Measurements from ENCODE around the gene COL11A1. TPM values are rescaled to one million over a fixed set of nuclear protein-coding genes. Genes with fewer than 3 reads are reported as not detected.

COL11A1 gene
- total RNA-seq, 4 donors from 2014 or later = 0.16 TPM; not detected in 3

DNA sequence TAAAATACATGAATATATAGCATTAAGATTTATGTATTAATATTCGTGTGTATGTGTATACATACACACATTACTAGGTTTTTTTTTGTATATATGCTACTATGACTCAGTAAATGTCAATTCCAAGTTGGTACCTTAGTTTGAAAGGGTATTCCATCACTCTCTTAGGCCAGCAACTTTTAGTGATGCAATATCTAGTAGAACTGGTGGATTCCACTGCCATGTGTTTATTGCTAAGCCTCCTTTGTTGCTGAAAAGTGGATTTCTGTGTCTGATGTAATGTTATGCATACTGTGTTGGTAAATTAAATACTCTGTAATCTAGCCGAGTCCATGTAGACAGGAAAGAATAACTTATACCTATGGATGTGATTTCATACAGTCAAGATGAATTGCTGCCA lies 16.9 kb upstream of the COL11A1 start:
- Histone ChIP-seq H3K4me3 (no peak overlapping the region), H3K36me3 (no peaks in the 10 kb centered on the region), H3K27me3 (no peaks in the 10 kb centered on the region), H3K9me3 (no peaks in the 10 kb centered on the region), H3K27ac (no peak overlapping the region), H3K4me1 (no peaks in the 10 kb centered on the region)
- in situ Hi-C loops (cut with MboI; ENCODE audit: low pct_ligation_motif_present in 1 of 4, low pct_unique_long_range_greater_than_20kb in 1 of 4, low sequenced_read_pairs in 3 of 4) = no loop called here
- intact Hi-C loops (cut with DNase I; ENCODE audit: low total_unique reads) = no loop called here
- DNase-seq = no peak
- no peak for TF ChIP-seq EP300 (IDR thresholded peaks at IDR 0.05; ENCODE audit: low read depth)
- TF ChIP-seq, protein P1, sequence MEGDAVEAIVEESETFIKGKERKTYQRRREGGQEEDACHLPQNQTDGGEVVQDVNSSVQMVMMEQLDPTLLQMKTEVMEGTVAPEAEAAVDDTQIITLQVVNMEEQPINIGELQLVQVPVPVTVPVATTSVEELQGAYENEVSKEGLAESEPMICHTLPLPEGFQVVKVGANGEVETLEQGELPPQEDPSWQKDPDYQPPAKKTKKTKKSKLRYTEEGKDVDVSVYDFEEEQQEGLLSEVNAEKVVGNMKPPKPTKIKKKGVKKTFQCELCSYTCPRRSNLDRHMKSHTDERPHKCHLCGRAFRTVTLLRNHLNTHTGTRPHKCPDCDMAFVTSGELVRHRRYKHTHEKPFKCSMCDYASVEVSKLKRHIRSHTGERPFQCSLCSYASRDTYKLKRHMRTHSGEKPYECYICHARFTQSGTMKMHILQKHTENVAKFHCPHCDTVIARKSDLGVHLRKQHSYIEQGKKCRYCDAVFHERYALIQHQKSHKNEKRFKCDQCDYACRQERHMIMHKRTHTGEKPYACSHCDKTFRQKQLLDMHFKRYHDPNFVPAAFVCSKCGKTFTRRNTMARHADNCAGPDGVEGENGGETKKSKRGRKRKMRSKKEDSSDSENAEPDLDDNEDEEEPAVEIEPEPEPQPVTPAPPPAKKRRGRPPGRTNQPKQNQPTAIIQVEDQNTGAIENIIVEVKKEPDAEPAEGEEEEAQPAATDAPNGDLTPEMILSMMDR (IDR thresholded peaks at IDR 0.05) = no peak
- no peak for TF ChIP-seq POLR2A (IDR thresholded peaks at IDR 0.05)
- TF ChIP-seq POLR2AphosphoS5 (IDR thresholded peaks at IDR 0.05) = no peak
- 71% methylated on average over 2 of the region's 2 CpGs for WGBS, 2 donors (ENCODE audit: low coverage in 1 of 2)

DNA sequence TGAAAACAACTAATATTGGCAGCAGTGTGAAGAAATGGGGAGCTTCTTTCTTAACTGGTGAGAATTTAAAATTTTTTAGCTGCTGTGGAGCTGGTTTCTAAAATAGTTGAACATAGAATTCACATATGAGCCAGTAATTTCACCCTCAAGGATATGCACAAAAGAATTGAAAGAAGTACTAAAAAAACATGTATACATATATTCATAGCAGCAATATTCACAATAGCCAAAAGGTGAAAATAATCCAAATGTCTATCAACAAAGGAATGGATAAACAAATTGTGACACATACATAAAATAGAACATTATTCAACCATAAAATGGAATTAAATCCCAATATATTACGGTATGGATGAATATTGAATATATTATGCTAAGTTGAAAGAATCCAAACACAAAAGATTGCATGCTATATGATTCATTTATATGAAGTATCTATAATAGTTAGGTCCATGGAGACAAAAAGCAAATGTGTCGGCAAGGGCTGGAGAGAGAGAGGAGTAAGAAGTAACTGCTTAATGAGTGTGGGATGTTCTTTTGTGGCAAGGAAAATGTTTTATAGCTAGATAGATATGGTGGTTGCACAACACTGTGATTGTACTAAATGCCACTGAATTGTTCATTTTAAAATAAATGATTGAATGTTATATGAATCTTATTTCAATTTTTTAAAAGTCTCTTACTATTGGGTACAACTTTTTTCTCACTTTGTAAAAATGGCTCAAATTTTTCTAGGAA lies 14.8 kb upstream of the COL11A1 start:
- WGBS, 2 donors (ENCODE audit: low coverage in 1 of 2) = 73 to 85% methylated on average over 2 of the region's 2 CpGs

DNA sequence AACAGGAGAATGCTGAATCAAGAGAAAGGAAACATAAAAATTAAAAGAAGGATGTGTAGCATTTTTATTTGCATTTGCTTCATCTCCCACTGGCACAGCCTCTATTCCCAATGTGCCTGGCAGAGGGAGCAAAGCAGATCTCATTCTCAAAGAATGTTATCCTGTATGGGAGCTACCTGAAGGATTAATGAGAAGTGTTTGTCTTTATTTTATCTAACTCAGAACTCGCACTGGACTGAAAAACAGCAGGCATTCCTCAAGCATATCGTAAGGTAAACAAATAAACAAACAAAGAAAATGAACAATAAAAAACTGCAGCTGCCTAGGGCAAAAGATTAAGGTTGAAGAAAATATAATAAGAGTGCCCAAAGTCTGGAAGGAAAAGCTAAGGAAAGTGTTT lies 12.7 kb upstream of the COL11A1 start:
- Histone ChIP-seq H3K4me3 (no peak overlapping the region), H3K36me3 (no peaks in the 10 kb centered on the region), H3K27me3 (no peaks in the 10 kb centered on the region), H3K27ac (no peak overlapping the region), H3K4me1 (no peaks in the 10 kb centered on the region), H3K9me3 (no peaks in the 10 kb centered on the region)
- WGBS, 2 donors (ENCODE audit: low coverage in 1 of 2) = 57 to 64% methylated on average over 2 of the region's 2 CpGs
- TF ChIP-seq POLR2AphosphoS5 (IDR thresholded peaks at IDR 0.05) (no peak), POLR2A (IDR thresholded peaks at IDR 0.05) (no peak), EP300 (IDR thresholded peaks at IDR 0.05; ENCODE audit: low read depth) (no peak)
- TF ChIP-seq, protein P1 (IDR thresholded peaks at IDR 0.05) = no peak
- no peak for DNase-seq
- intact Hi-C loops (cut with DNase I; ENCODE audit: low total_unique reads) = no loop called here
- in situ Hi-C loops (cut with MboI; ENCODE audit: low pct_ligation_motif_present in 1 of 4, low pct_unique_long_range_greater_than_20kb in 1 of 4, low sequenced_read_pairs in 3 of 4) = no loop called here

More for the DNA sequence above, 14.8 kb upstream of the COL11A1 start:
- no peak overlapping the region for H3K27ac ChIP-seq
- no peak overlapping the region for H3K4me3 ChIP-seq
- in situ Hi-C loops (cut with MboI; ENCODE audit: low pct_ligation_motif_present in 1 of 4, low pct_unique_long_range_greater_than_20kb in 1 of 4, low sequenced_read_pairs in 3 of 4) = no loop called here
- intact Hi-C loops (cut with DNase I; ENCODE audit: low total_unique reads) = no loop called here
- no peak for TF ChIP-seq EP300 (IDR thresholded peaks at IDR 0.05; ENCODE audit: low read depth)
- no peak for TF ChIP-seq POLR2A (IDR thresholded peaks at IDR 0.05)
- no peaks in the 10 kb centered on the region for H3K4me1 ChIP-seq
- DNase-seq = no peak
- H3K36me3 ChIP-seq = no peaks in the 10 kb centered on the region
- H3K27me3 ChIP-seq = no peaks in the 10 kb centered on the region
- H3K9me3 ChIP-seq = no peaks in the 10 kb centered on the region

DNA sequence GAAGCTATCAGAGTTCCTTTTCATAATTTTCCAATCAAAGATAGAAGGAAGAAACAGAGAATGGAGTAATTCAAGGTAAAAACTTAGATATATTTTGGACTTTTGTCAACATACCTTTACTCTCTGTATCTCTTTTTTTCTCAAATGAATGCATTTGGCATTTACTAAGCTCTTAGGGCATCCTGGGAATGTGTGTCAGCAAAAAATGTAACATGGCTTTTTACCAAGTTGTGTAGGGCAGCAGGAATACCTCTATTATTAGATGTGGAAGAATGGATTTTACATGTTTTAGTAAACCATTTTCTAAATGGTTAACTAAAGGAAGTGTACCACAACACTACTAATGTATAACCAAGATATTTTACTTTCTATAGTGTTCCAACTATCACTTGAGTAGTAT lies 4.2 kb upstream of the COL11A1 start:
- H3K4me3 ChIP-seq = no peak overlapping the region
- peaks cover 16% of the 10 kb centered on the region for H3K27me3 ChIP-seq
- TF ChIP-seq POLR2AphosphoS5 (IDR thresholded peaks at IDR 0.05) (no peak), EP300 (IDR thresholded peaks at IDR 0.05; ENCODE audit: low read depth) (no peak), POLR2A (IDR thresholded peaks at IDR 0.05) (no peak)
- TF ChIP-seq, protein P1 (IDR thresholded peaks at IDR 0.05) = no peak
- intact Hi-C loops (cut with DNase I; ENCODE audit: low total_unique reads) = no loop called here
- H3K4me1 ChIP-seq = peaks cover 0 to 10% (median 9%) of the 10 kb centered on the region in 4 donors
- in situ Hi-C loops (cut with MboI; ENCODE audit: low pct_ligation_motif_present in 1 of 4, low pct_unique_long_range_greater_than_20kb in 1 of 4, low sequenced_read_pairs in 3 of 4) = no loop called here
- no peak overlapping the region for H3K27ac ChIP-seq
- no peaks in the 10 kb centered on the region for H3K9me3 ChIP-seq
- DNase-seq = no peak
- H3K36me3 ChIP-seq = no peaks in the 10 kb centered on the region

DNA sequence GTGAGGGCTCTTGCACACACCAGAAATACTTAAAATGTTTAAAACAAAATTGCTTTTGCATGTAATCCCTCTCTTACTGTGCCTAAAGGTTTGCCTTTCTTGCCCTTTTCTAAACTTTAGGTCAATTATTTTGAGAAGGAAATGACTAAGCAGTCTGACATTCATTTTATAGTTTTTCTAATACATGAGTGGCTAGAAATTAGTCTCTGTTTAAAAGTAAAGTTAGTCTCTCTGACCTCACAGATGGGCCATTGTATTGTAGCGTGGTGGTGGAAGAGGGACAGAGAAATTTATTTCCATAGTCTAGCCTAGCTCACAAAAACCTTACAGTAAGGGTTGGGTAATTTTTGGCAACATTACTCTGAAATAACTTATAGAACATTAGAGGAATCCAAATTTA lies 3.6 kb upstream of the COL11A1 start:
- DNase-seq = no peak
- in situ Hi-C loops (cut with MboI; ENCODE audit: low pct_ligation_motif_present in 1 of 4, low pct_unique_long_range_greater_than_20kb in 1 of 4, low sequenced_read_pairs in 3 of 4) = no loop called here
- 70 to 75% methylated on average over 1 of the region's 1 CpG for WGBS, 2 donors (ENCODE audit: low coverage in 1 of 2)

More for the DNA sequence above, 3.6 kb upstream of the COL11A1 start:
- H3K4me1 ChIP-seq = peaks cover 0 to 15% (median 11%) of the 10 kb centered on the region in 4 donors
- intact Hi-C loops (cut with DNase I; ENCODE audit: low total_unique reads) = no loop called here
- H3K27me3 ChIP-seq = peaks cover 21% of the 10 kb centered on the region
- no peak overlapping the region for H3K4me3 ChIP-seq
- TF ChIP-seq POLR2A (IDR thresholded peaks at IDR 0.05) (no peak), POLR2AphosphoS5 (IDR thresholded peaks at IDR 0.05) (no peak), EP300 (IDR thresholded peaks at IDR 0.05; ENCODE audit: low read depth) (no peak)
- TF ChIP-seq, protein P1 (IDR thresholded peaks at IDR 0.05) = no peak
- H3K9me3 ChIP-seq = no peaks in the 10 kb centered on the region
- no peaks in the 10 kb centered on the region for H3K36me3 ChIP-seq
- no peak overlapping the region for H3K27ac ChIP-seq

All from transverse colon (tissue), 4 donors.